HG02970 (cell line): Measurements from ENCODE around the gene STK11IP.

ENCODE experiments used
- ATAC-seq: cut with Tn5 transposase; IDR thresholded peaks from one replicate; pipeline ENCODE4 v1.9.1; 2021; ENCODE audit warnings: mild to moderate bottlenecking, moderate library complexity, moderate number of reproducible peaks; ENCODE audit not compliant: unreplicated experiment, low FRiP score

STK11IP gene

GRCh38 chr2:219597552-219598307 is at the start of gene STK11IP:
Gene STK11IP (plus strand): TSS chr2:219597857. CDS start chr2:219598120, 263 bp downstream.
- peak; percentile 91 for ATAC-seq

DNA sequence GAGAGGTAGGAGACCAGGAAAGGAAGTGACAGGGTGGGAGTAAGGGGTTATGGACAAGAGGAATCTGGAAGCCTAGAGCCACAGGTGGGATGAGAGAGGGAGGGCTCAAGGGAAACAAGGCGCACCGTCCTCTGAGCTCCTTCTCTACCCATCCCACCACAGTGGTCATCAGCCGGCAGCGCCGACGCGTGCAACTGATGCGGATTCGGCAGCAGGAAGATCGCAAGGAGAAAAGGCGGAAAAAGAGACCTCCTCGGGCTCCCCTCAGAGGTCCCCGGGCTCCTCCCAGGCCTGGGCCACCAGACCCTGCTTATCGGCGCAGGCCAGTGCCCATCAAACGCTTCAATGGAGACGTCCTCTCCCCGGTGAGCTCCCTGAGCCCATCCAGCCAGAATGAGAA is 48.7 kb upstream of the STK11IP start:
- no peak for ATAC-seq

DNA sequence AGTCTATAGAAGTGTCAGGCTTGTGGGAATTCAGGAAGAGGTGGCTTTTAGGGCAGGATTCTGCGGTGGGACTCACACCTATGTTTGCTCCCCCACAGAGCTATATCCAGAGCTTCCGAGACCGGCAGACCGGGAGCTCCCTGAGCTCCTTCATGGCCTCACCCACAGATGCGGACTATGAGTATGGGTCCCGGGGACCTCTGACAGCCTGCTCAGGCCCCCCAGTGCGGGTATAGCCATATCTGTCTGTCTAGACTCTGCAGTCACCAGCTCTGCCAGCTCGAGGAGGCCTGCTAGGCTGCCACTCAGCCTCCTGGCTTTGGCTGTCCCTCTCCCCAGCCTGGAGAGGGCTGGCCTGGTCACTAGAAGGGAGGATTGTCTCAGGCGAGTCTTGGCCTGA is 48.0 kb upstream of the STK11IP start:
- ATAC-seq = no peak

- ATAC-seq = no peak
These were observed 45.9 kb upstream of the STK11IP start for GRCh38 chr2:219551441-219552381.

DNA sequence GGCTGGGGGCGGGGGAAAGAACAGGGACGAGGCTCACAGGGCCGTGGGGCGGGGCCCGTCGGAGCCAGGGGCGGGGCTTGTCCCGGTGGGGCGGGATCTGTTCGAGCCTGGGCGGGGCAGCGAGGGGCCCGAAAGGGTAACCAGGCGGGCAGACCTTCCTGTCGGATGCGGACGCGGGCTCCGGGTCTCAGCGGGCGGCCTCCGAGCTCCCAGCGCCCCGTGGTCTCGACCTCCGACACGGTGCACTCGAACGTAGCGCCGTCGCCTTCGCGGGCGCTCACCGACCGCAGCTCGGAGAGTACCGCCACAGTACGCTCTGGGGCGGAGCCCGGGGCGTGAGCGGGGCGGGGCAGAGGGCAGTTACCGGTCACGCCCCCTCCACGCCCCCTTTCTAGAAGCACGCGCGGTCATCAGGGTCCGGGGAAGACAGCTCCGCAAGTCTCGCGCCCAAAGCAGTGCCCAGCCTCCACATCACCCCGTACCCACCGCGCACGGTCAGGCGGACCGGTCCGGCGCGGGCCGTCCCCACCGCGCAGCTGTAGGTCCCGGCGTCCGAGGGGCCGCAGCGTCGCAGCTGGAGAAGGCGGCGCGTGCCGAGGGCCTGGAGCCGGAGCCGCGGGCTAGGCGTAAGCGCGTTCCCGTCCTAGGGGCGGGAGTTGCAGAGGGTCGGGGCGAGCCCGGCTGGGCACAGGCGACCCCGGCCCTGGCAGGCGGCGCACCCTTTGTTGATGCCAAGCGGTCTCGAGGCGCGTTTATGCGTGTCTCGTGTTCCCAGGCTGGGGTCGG is 45.1 kb upstream of the STK11IP start:
- peak; percentile 64 for ATAC-seq

DNA sequence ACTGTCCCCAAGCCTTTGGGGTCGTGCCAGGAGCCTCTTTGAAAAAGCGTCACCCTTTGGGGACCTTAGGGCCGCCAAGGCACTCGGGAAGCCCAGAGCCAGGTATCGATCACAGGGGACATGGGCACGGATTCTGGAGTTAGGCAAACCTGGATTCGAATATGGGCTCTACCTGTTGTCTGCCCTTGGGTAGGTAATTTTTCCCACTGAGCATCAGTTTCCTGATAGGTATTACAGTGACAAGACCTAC is 44.6 kb upstream of the STK11IP start:
- ATAC-seq = no peak

GRCh38 chr2:219553463-219553963 is 44.1 kb upstream of the STK11IP start:
- no peak for ATAC-seq

DNA sequence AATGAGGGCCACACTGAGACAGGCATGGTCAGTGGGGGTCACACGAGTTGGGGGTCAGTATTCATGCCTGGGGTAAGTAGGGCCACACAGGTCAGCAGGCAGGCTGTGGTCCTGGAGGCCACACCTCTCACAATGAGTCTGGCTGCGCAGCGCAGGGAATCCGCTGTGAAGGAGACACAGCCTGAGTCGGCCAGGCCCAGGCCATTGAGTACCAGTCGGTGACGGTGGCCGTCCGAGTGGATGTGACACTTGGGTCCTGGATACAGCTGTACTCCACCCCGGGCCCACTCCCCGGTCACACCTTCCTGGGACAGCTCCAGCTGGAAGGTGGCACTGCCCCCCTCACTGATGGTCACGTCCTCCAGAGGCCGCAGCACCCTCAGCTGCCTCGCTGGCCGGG is 43.3 kb upstream of the STK11IP start:
- no peak for ATAC-seq

GRCh38 chr2:219555956-219556355 is 41.7 kb upstream of the STK11IP start:
- ATAC-seq = no peak

DNA sequence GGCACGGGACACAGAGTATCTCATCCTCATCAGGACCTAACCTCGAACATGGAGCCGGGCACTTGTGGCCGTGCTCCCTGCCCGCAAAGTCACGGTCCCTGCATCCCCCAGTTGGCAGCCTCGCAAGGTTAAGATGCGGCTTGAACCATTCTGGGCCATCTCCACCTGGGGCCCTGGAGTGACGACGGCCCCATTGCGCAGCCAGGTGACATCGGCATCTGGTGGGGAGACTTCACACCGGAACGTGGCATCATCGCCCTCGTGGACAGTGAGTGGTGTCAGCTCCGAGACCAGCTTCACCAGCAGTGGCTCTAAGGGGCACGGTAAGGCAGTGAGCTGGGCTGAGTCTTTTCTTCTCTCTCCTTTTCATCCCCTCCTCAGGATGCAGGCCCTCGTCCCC is 41.2 kb upstream of the STK11IP start:
- ATAC-seq = no peak

GRCh38 chr2:219557320-219557719 is 40.3 kb upstream of the STK11IP start:
- ATAC-seq = no peak

GRCh38 chr2:219557791-219558785 is 39.6 kb upstream of the STK11IP start:
- no peak for ATAC-seq

- no peak for ATAC-seq
These were observed 38.3 kb upstream of the STK11IP start for GRCh38 chr2:219559156-219559915.

- no peak for ATAC-seq
These were observed 37.4 kb upstream of the STK11IP start for GRCh38 chr2:219560037-219560892.

DNA sequence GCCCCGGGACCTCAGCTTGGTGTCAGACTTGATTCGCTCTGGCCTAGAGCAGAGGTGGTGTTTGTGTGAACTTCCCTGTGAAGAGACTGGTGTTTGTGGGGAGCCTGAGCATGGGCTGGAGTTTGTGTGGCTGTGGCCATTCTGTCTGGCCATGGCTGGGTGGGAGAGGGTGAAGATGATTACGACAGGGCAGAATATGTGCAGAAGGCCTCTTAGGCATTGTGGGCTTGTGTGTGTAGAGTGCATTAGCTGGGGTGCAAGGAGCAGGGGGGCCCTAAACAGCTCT is 36.8 kb upstream of the STK11IP start:
- no peak for ATAC-seq

GRCh38 chr2:219561179-219562048 is 36.2 kb upstream of the STK11IP start:
- no peak for ATAC-seq
